ENCODE measurements around the gene WDR33.

The WDR33 gene

GRCh38 chr2:127671557-127672302 lies 139.2 kb downstream of the WDR33 start:
- Histone ChIP-seq H3K27ac (ENCODE audit: low read depth, low read length) (no peak overlapping the region), H3K27me3 (ENCODE audit: insufficient read depth, low read length) (peaks cover 3% of the 10 kb centered on the region; the same call in 1 of the 2 replicates), H3K79me2 (ENCODE audit: control insufficient read depth, insufficient read depth, low read length, unreplicated experiment) (no peaks in the 10 kb centered on the region), H3K36me3 (ENCODE audit: insufficient read depth, low read length) (no peaks in the 10 kb centered on the region), H3K4me3 (ENCODE audit: low read depth, low read length) (no peak overlapping the region), H3K4me1 (ENCODE audit: control insufficient read depth, insufficient read depth, low read length, unreplicated experiment) (peaks cover 7% of the 10 kb centered on the region), H2AFZ (ENCODE audit: low read length, unreplicated experiment) (no peak overlapping the region)

- no peaks in the 10 kb centered on the region for H3K27me3 ChIP-seq (ENCODE audit: insufficient read depth, low read length)
- H3K4me1 ChIP-seq (ENCODE audit: control insufficient read depth, insufficient read depth, low read length, unreplicated experiment): peaks cover 7% of the 10 kb centered on the region
- H2AFZ ChIP-seq (ENCODE audit: low read length, unreplicated experiment): no peak overlapping the region
- no peaks in the 10 kb centered on the region for H3K36me3 ChIP-seq (ENCODE audit: insufficient read depth, low read length)
- H3K27ac ChIP-seq (ENCODE audit: low read depth, low read length): no peak overlapping the region
- H3K4me3 ChIP-seq (ENCODE audit: low read depth, low read length): no peak overlapping the region
- no peaks in the 10 kb centered on the region for H3K79me2 ChIP-seq (ENCODE audit: control insufficient read depth, insufficient read depth, low read length, unreplicated experiment)
These were observed 140.0 kb downstream of the WDR33 start for GRCh38 chr2:127670957-127671290.

GRCh38 chr2:127670055-127670956 lies 140.7 kb downstream of the WDR33 start:
- no peaks in the 10 kb centered on the region for H3K79me2 ChIP-seq (ENCODE audit: control insufficient read depth, insufficient read depth, low read length, unreplicated experiment)
- no peaks in the 10 kb centered on the region for H3K27me3 ChIP-seq (ENCODE audit: insufficient read depth, low read length)
- H2AFZ ChIP-seq (ENCODE audit: low read length, unreplicated experiment): no peak overlapping the region
- no peaks in the 10 kb centered on the region for H3K36me3 ChIP-seq (ENCODE audit: insufficient read depth, low read length)
- no peak overlapping the region for H3K4me3 ChIP-seq (ENCODE audit: low read depth, low read length)
- H3K4me1 ChIP-seq (ENCODE audit: control insufficient read depth, insufficient read depth, low read length, unreplicated experiment): peaks cover 7% of the 10 kb centered on the region
- no peak overlapping the region for H3K27ac ChIP-seq (ENCODE audit: low read depth, low read length)

- Histone ChIP-seq H3K36me3 (ENCODE audit: insufficient read depth, low read length) (no peaks in the 10 kb centered on the region), H2AFZ (ENCODE audit: low read length, unreplicated experiment) (no peak overlapping the region), H3K4me3 (ENCODE audit: low read depth, low read length) (no peak overlapping the region), H3K4me1 (ENCODE audit: control insufficient read depth, insufficient read depth, low read length, unreplicated experiment) (peaks cover under 1% of the 10 kb centered on the region), H3K27me3 (ENCODE audit: insufficient read depth, low read length) (peaks cover 3% of the 10 kb centered on the region; the same call in 1 of the 2 replicates), H3K27ac (ENCODE audit: low read depth, low read length) (no peak overlapping the region), H3K79me2 (ENCODE audit: control insufficient read depth, insufficient read depth, low read length, unreplicated experiment) (no peaks in the 10 kb centered on the region)
These were observed 141.9 kb downstream of the WDR33 start for GRCh38 chr2:127669056-127669455.

GRCh38 chr2:127665267-127665893 lies 145.6 kb downstream of the WDR33 start:
- 0 out of 2 replicates have a peak, but pooled peaks cover 2% of the 10 kb centered on the region for H3K36me3 ChIP-seq (ENCODE audit: insufficient read depth, low read length)

GRCh38 chr2:127664895-127665225 lies 146.1 kb downstream of the WDR33 start:
- H3K27me3 ChIP-seq (ENCODE audit: insufficient read depth, low read length): peaks cover 3% of the 10 kb centered on the region; the same call in 1 of the 2 replicates
- H3K36me3 ChIP-seq (ENCODE audit: insufficient read depth, low read length): 0 out of 2 replicates have a peak, but pooled peaks cover 3% of the 10 kb centered on the region
- H3K4me1 ChIP-seq (ENCODE audit: control insufficient read depth, insufficient read depth, low read length, unreplicated experiment): peaks cover 19% of the 10 kb centered on the region
- no peak overlapping the region for H3K27ac ChIP-seq (ENCODE audit: low read depth, low read length)
- no peak overlapping the region for H2AFZ ChIP-seq (ENCODE audit: low read length, unreplicated experiment)
- no peak overlapping the region for H3K4me3 ChIP-seq (ENCODE audit: low read depth, low read length)
- H3K79me2 ChIP-seq (ENCODE audit: control insufficient read depth, insufficient read depth, low read length, unreplicated experiment): no peaks in the 10 kb centered on the region

More at GRCh38 chr2:127665267-127665893, 145.6 kb downstream of the WDR33 start:
- peaks cover 3% of the 10 kb centered on the region; the same call in 1 of the 2 replicates for H3K27me3 ChIP-seq (ENCODE audit: insufficient read depth, low read length)
- no peak overlapping the region for H2AFZ ChIP-seq (ENCODE audit: low read length, unreplicated experiment)
- no peaks in the 10 kb centered on the region for H3K79me2 ChIP-seq (ENCODE audit: control insufficient read depth, insufficient read depth, low read length, unreplicated experiment)
- H3K4me1 ChIP-seq (ENCODE audit: control insufficient read depth, insufficient read depth, low read length, unreplicated experiment): peaks cover 19% of the 10 kb centered on the region
- no peak overlapping the region for H3K27ac ChIP-seq (ENCODE audit: low read depth, low read length)
- H3K4me3 ChIP-seq (ENCODE audit: low read depth, low read length): no peak overlapping the region

- Histone ChIP-seq H3K27ac (ENCODE audit: low read depth, low read length) (no peak overlapping the region), H2AFZ (ENCODE audit: low read length, unreplicated experiment) (no peak overlapping the region), H3K27me3 (ENCODE audit: insufficient read depth, low read length) (peaks cover 3% of the 10 kb centered on the region; the same call in 1 of the 2 replicates), H3K79me2 (ENCODE audit: control insufficient read depth, insufficient read depth, low read length, unreplicated experiment) (no peaks in the 10 kb centered on the region), H3K4me1 (ENCODE audit: control insufficient read depth, insufficient read depth, low read length, unreplicated experiment) (peaks cover 19% of the 10 kb centered on the region), H3K4me3 (ENCODE audit: low read depth, low read length) (no peak overlapping the region), H3K36me3 (ENCODE audit: insufficient read depth, low read length) (0 out of 2 replicates have a peak, but pooled peaks cover 3% of the 10 kb centered on the region)
These were observed 146.7 kb downstream of the WDR33 start for GRCh38 chr2:127664065-127664894.

- H3K4me3 ChIP-seq (ENCODE audit: low read depth, low read length): no peak overlapping the region
- no peak overlapping the region for H2AFZ ChIP-seq (ENCODE audit: low read length, unreplicated experiment)
- H3K27ac ChIP-seq (ENCODE audit: low read depth, low read length): no peak overlapping the region
- H3K36me3 ChIP-seq (ENCODE audit: insufficient read depth, low read length): 0 out of 2 replicates have a peak, but pooled peaks cover 3% of the 10 kb centered on the region
- H3K79me2 ChIP-seq (ENCODE audit: control insufficient read depth, insufficient read depth, low read length, unreplicated experiment): no peaks in the 10 kb centered on the region
- H3K4me1 ChIP-seq (ENCODE audit: control insufficient read depth, insufficient read depth, low read length, unreplicated experiment): peaks cover 19% of the 10 kb centered on the region
- H3K27me3 ChIP-seq (ENCODE audit: insufficient read depth, low read length): peaks cover 3% of the 10 kb centered on the region; the same call in 1 of the 2 replicates
These were observed 147.4 kb downstream of the WDR33 start for GRCh38 chr2:127663566-127664064.

GRCh38 chr2:127662937-127663565 lies 147.9 kb downstream of the WDR33 start:
- no peak overlapping the region for H2AFZ ChIP-seq (ENCODE audit: low read length, unreplicated experiment)
- no peak overlapping the region for H3K27ac ChIP-seq (ENCODE audit: low read depth, low read length)
- no peak overlapping the region for H3K4me3 ChIP-seq (ENCODE audit: low read depth, low read length)
- H3K27me3 ChIP-seq (ENCODE audit: insufficient read depth, low read length): peaks cover 3% of the 10 kb centered on the region; the same call in 1 of the 2 replicates
- 0 out of 2 replicates have a peak, but pooled peaks cover 3% of the 10 kb centered on the region for H3K36me3 ChIP-seq (ENCODE audit: insufficient read depth, low read length)
- H3K79me2 ChIP-seq (ENCODE audit: control insufficient read depth, insufficient read depth, low read length, unreplicated experiment): no peaks in the 10 kb centered on the region
- H3K4me1 ChIP-seq (ENCODE audit: control insufficient read depth, insufficient read depth, low read length, unreplicated experiment): peaks cover 19% of the 10 kb centered on the region

Measured in ACC112 (cell line).